HG02981 (cell line): ENCODE data around the gene CELA2A.
"Not testable (repeated sequence)": the region's sequence is repeated elsewhere in the genome, so short reads cannot be mapped to it uniquely, and the experiment has no call there.

Experiments
- ATAC-seq: cut with Tn5 transposase; IDR thresholded peaks from one replicate; pipeline ENCODE4 v1.9.1; 2021; ENCODE audit warnings: mild to moderate bottlenecking, moderate library complexity; ENCODE audit not compliant: unreplicated experiment

CELA2A gene

GRCh38 chr1:15444468-15445389 is 11.8 kb upstream of the CELA2A start:
- ATAC-seq = no peak

- no peak for ATAC-seq
Measured at GRCh38 chr1:15445390-15446122, 11.0 kb upstream of the CELA2A start.

- ATAC-seq = no peak
Measured at GRCh38 chr1:15446212-15446611, 10.3 kb upstream of the CELA2A start.

- no peak for ATAC-seq
Measured at GRCh38 chr1:15448877-15449462, 7.6 kb upstream of the CELA2A start.

- ATAC-seq = no peak
Measured at GRCh38 chr1:15449567-15449966, 7.0 kb upstream of the CELA2A start.

GRCh38 chr1:15451014-15451722 is 5.4 kb upstream of the CELA2A start:
- no peak for ATAC-seq

- no peak for ATAC-seq
Measured at GRCh38 chr1:15452216-15452615, 4.3 kb upstream of the CELA2A start.

GRCh38 chr1:15452866-15453571 is 3.5 kb upstream of the CELA2A start:
- no peak for ATAC-seq

GRCh38 chr1:15453734-15454133 is 2.8 kb upstream of the CELA2A start:
- no peak for ATAC-seq

- no peak for ATAC-seq
Measured at GRCh38 chr1:15454256-15454655, 2.3 kb upstream of the CELA2A start.

GRCh38 chr1:15455522-15455921 is 1.0 kb upstream of the CELA2A start:
- ATAC-seq = no peak

GRCh38 chr1:15457585-15457984 is 1.1 kb downstream of the CELA2A start:
- ATAC-seq = no peak

GRCh38 chr1:15458388-15458787 is 1.9 kb downstream of the CELA2A start:
- not testable (repeated sequence) for ATAC-seq

- ATAC-seq = no peak
Measured at GRCh38 chr1:15459771-15460707, 3.5 kb downstream of the CELA2A start.

- ATAC-seq = no peak
Measured at GRCh38 chr1:15460708-15461095, 4.2 kb downstream of the CELA2A start.

- ATAC-seq = not testable (repeated sequence)
Measured at GRCh38 chr1:15463064-15463800, 6.7 kb downstream of the CELA2A start.

- ATAC-seq = not testable (repeated sequence)
Measured at GRCh38 chr1:15463926-15464322, 7.4 kb downstream of the CELA2A start.

GRCh38 chr1:15465674-15466073 is 9.1 kb downstream of the CELA2A start:
- ATAC-seq = no peak
